MCF 10A (cell line): Measurements from ENCODE around the gene FNDC1. TPM values are rescaled to one million over a fixed set of nuclear protein-coding genes. Genes with fewer than 3 reads are reported as not detected.
"Not testable (repeated sequence)": the region's sequence is repeated elsewhere in the genome, so short reads cannot be mapped to it uniquely, and the experiment has no call there.

Source experiments
- Bru-seq: library from RNA; stranded (reverse); fragments of 400-500 nt; gene quantifications from one replicate; lab custom pipeline; 2021; lab: Mats Ljungman, UMichigan
- BruChase-seq, 2 experiments: library from RNA; stranded (reverse); fragments of 400-500 nt; gene quantifications; one replicate each; lab custom pipeline; 2021; lab: Mats Ljungman, UMichigan
- BruUV-seq: library from RNA; stranded (reverse); fragments of 400-500 nt; replicated peaks from 2 replicates; lab custom pipeline; 2021; lab: Mats Ljungman, UMichigan
- CTCF ChIA-PET: fragments of 300-600 bp; sonication (Branson Sonifier 250); formaldehyde crosslinking; extraction: SDS; loops from one replicate; lab custom pipeline; 2021; ENCODE audit warnings: antibody characterized with exemption, inconsistent platforms; lab: Yijun Ruan, JAX
- POLR2A ChIA-PET: fragments of 300-600, 350-650 bp; sonication (Branson Sonifier 250); formaldehyde crosslinking; extraction: SDS; loops from one replicate; lab custom pipeline; 2020; ENCODE audit warnings: antibody characterized with exemption, inconsistent platforms; lab: Yijun Ruan, JAX
- DNase-seq: peaks from one replicate; pipeline ENCODE4 v3.0.0-alpha.2; 2018; ENCODE audit not compliant: unreplicated experiment
- H3K27ac Mint-ChIP-seq: one replicate; pipeline ENCODE4 v1.8.0; 2022; ENCODE audit warnings: mild to moderate bottlenecking, low read depth, mixed read lengths; ENCODE audit not compliant: unreplicated experiment
- H3K27me3 Mint-ChIP-seq: one replicate; pipeline ENCODE4 v1.8.0; 2022; ENCODE audit warnings: mixed read lengths; ENCODE audit not compliant: insufficient read depth, unreplicated experiment
- H3K36me3 Mint-ChIP-seq: one replicate; pipeline ENCODE4 v1.8.0; 2022; ENCODE audit warnings: mild to moderate bottlenecking, moderate library complexity, mixed read lengths; ENCODE audit not compliant: insufficient read depth, unreplicated experiment
- H3K4me1 Mint-ChIP-seq: one replicate; pipeline ENCODE4 v1.8.0; 2022; ENCODE audit warnings: mixed read lengths; ENCODE audit not compliant: insufficient read depth, unreplicated experiment
- H3K4me3 Mint-ChIP-seq: one replicate; pipeline ENCODE4 v1.8.0; 2022; ENCODE audit warnings: mild to moderate bottlenecking, moderate library complexity, mixed read lengths; ENCODE audit not compliant: unreplicated experiment
- H3K9me3 Mint-ChIP-seq: one replicate; pipeline ENCODE4 v1.8.0; 2022; ENCODE audit warnings: mixed read lengths; ENCODE audit not compliant: unreplicated experiment
- intact Hi-C: fragments of 100-400 bp; cut with micrococcal nuclease; formaldehyde crosslinking; loops from 2 replicates; pipeline ENCODE4 v1.14.1; 2022
- long read RNA-seq: library from polyadenylated mRNA; stranded (forward); transcript quantifications from one replicate; pipeline ENCODE4 v2.0.0, GENCODE V29; 2022
- total RNA-seq: library from RNA; stranded (reverse); gene quantifications from 2 replicates; pipeline ENCODE4 v1.2.3, GENCODE V29; 2022
- TF ChIP-seq, protein P1 (sequence below): fragments of 200-600 bp; IDR thresholded peaks from one replicate; pipeline ENCODE4 v1.8.0; 2022; ENCODE audit warnings: antibody characterized with exemption, mild to moderate bottlenecking; ENCODE audit not compliant: unreplicated experiment

The FNDC1 gene
- not detected in 2 replicates for total RNA-seq
- Bru-seq, nascent RNA: not detected
- percentile 1 among the genes with signal in this experiment for BruChase-seq, experiment 1, labeled RNA remaining after a 6-hour chase
- BruChase-seq, experiment 2, labeled RNA remaining after a 2-hour chase: not detected
- long read RNA-seq: 0 reads

DNA sequence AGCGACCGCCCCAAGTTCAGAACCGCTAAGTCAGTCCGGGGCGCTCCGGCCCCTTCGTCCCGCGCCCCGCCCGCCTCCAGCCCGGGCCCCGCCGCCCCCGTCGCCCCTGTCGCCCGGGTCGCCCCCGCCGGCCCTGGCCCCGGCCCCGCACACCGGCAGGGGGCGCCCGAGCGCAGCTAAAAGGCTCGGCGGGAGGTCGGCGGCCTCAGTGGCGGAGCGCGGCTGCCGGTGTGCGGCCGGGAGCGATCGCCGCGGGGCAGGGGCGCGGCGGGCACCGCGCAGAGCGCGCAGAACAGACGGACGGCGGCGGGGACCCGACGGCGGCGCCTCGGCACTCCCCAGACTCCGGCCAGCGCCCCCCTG, at the start of gene FNDC1:
Gene FNDC1 (plus strand): TSS at position 208 of the 363 bp plus-strand sequence. CDS start 197 bp downstream, outside the sequence.
- no peak within 1 kb of the TSS for H3K27ac Mint-ChIP-seq

DNA sequence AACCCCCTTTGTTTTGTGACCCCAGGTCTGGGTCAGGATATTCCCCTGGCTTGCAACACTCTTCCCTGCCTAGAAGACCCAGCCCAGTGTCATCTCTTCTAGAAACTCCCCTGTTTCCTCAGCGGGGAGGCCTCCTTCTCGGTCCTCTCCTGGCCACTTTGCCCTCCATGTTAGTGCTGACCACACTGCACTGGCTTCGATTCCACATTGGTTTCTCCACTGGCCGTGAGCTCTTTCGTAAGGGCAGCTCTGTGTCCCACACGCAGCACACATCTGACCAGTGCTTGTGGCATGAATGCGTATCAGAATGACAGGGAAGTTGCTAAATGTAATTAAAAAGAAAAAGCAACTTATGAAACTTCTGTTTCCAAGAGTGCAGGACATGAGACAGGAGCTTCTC, 49.4 kb upstream of the FNDC1 start:
- no peak overlapping the region for H3K4me3 Mint-ChIP-seq
- H3K27ac Mint-ChIP-seq: no peak overlapping the region
- POLR2A ChIA-PET: no interaction called here
- TF ChIP-seq, protein P1, sequence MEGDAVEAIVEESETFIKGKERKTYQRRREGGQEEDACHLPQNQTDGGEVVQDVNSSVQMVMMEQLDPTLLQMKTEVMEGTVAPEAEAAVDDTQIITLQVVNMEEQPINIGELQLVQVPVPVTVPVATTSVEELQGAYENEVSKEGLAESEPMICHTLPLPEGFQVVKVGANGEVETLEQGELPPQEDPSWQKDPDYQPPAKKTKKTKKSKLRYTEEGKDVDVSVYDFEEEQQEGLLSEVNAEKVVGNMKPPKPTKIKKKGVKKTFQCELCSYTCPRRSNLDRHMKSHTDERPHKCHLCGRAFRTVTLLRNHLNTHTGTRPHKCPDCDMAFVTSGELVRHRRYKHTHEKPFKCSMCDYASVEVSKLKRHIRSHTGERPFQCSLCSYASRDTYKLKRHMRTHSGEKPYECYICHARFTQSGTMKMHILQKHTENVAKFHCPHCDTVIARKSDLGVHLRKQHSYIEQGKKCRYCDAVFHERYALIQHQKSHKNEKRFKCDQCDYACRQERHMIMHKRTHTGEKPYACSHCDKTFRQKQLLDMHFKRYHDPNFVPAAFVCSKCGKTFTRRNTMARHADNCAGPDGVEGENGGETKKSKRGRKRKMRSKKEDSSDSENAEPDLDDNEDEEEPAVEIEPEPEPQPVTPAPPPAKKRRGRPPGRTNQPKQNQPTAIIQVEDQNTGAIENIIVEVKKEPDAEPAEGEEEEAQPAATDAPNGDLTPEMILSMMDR: no peak
- DNase-seq: no peak
- CTCF ChIA-PET: interaction anchor here (1.2 to 1.9 kb wide), 3 partner anchors 9 to 75 kb away, joined by 3 to 14 read pairs (median 4); partner anchors contain the start of gene TAGAP
- H3K27me3 Mint-ChIP-seq: peaks cover 14% of the 10 kb centered on the region
- intact Hi-C loops: no loop called here
- H3K4me1 Mint-ChIP-seq: no peaks in the 10 kb centered on the region
- BruUV-seq: no TSS peak
- no peaks in the 10 kb centered on the region for H3K9me3 Mint-ChIP-seq
- H3K36me3 Mint-ChIP-seq: no peaks in the 10 kb centered on the region

More for the DNA sequence above, at the start of gene FNDC1:
- CTCF ChIA-PET: interaction anchor here (1.5 kb wide), 1 partner anchor 485 kb away, joined by 5 read pairs; no protein-coding TSS in a partner anchor
- TF ChIP-seq, protein P1: peak; percentile 11
- Mint-ChIP-seq H3K36me3 (peaks cover 5% of the 10 kb centered on the region), H3K9me3 (no peaks in the 10 kb centered on the region), H3K27me3 (peaks cover 83% of the 10 kb centered on the region), H3K4me1 (peaks cover 8% of the 10 kb centered on the region), H3K4me3 (no peak within 1 kb of the TSS)
- intact Hi-C loops: no loop called here
- no peak for DNase-seq
- no TSS peak for BruUV-seq
- POLR2A ChIA-PET: no interaction called here

DNA sequence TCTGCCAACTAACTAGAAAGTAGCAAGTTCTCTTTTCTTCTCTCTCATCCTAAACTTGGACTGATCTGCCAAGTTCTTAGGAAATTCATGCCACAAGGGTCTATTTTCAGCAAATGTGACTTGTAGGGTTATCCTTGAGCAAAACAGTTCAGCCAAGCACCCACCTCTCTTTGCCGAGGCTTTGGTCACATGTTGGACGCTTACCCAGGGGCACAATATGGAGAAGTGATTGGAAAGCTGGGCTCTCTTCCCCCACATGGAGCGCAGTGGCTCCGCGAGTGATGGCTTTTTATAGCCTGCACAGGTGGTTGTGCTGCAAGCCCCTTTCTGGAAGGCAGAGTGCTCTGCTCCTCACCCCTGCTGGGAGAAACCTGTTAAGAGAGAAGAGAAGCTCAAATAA, 47.7 kb upstream of the FNDC1 start:
- ChIA-PET CTCF (interaction anchor here (0.6 to 3.8 kb wide), 2 partner anchors 14 to 516 kb away, joined by 3 to 26 read pairs; no protein-coding TSS in a partner anchor), POLR2A (no interaction called here)
- DNase-seq: no peak
- Mint-ChIP-seq H3K27me3 (peaks cover 14% of the 10 kb centered on the region), H3K36me3 (no peaks in the 10 kb centered on the region), H3K27ac (no peak overlapping the region), H3K4me1 (no peaks in the 10 kb centered on the region), H3K4me3 (no peak overlapping the region), H3K9me3 (no peaks in the 10 kb centered on the region)
- no TSS peak for BruUV-seq
- TF ChIP-seq, protein P1: no peak
- intact Hi-C loops: no loop called here

GRCh38 chr6:159122453-159122852, 46.7 kb upstream of the FNDC1 start:
- ChIA-PET POLR2A (no interaction called here), CTCF (interaction anchor here (0.8 to 3.8 kb wide), 6 partner anchors 9 to 115 kb away, joined by 3 to 26 read pairs (median 4); no protein-coding TSS in a partner anchor)
- H3K27ac Mint-ChIP-seq: no peak overlapping the region
- TF ChIP-seq, protein P1: no peak
- intact Hi-C loops: no loop called here
- no peak overlapping the region for H3K4me3 Mint-ChIP-seq
- no peaks in the 10 kb centered on the region for H3K36me3 Mint-ChIP-seq
- no peaks in the 10 kb centered on the region for H3K9me3 Mint-ChIP-seq
- H3K27me3 Mint-ChIP-seq: peaks cover 14% of the 10 kb centered on the region
- BruUV-seq: no TSS peak
- H3K4me1 Mint-ChIP-seq: no peaks in the 10 kb centered on the region
- DNase-seq: no peak

- H3K9me3 Mint-ChIP-seq, BruUV-seq, DNase-seq, H3K36me3 Mint-ChIP-seq, H3K4me1 Mint-ChIP-seq, intact Hi-C loops, POLR2A ChIA-PET, H3K4me3 Mint-ChIP-seq, H3K27ac Mint-ChIP-seq: not testable (repeated sequence)
- H3K27me3 Mint-ChIP-seq: peaks cover 14% of the 10 kb centered on the region
- CTCF ChIA-PET: interaction anchor here (1.5 to 3.8 kb wide), 2 partner anchors 11 to 115 kb away, joined by 6 to 26 read pairs; no protein-coding TSS in a partner anchor
Measured at GRCh38 chr6:159123831-159124230, 45.4 kb upstream of the FNDC1 start.
